GM19324 (cell line): ENCODE measurements around the gene GAGE12H.
"Not testable (repeated sequence)": the region's sequence is repeated elsewhere in the genome, so short reads cannot be mapped to it uniquely, and the experiment has no call there.

Experiments used
- ATAC-seq: cut with Tn5 transposase; IDR thresholded peaks from one replicate; pipeline ENCODE4 v1.9.1; 2021; ENCODE audit warnings: mild to moderate bottlenecking, moderate library complexity; ENCODE audit not compliant: unreplicated experiment, low FRiP score

The GAGE12H gene

GRCh38 chrX:49579649-49580048 is at the start of gene GAGE12H:
GAGE12H (plus strand) TSS chrX:49579949; CDS start chrX:49581104, 1,155 bp downstream.
- not testable (repeated sequence) for ATAC-seq

GRCh38 chrX:49531877-49532276 is 47.9 kb upstream of the GAGE12H start, which contains the start of gene GAGE12C:
GAGE12C (plus strand) TSS chrX:49532177; CDS start chrX:49533332, 1,155 bp downstream.
- not testable (repeated sequence) for ATAC-seq

GRCh38 chrX:49541433-49541832 is 38.3 kb upstream of the GAGE12H start, which contains the start of gene GAGE12D:
GAGE12D (plus strand) TSS chrX:49541733; CDS start chrX:49542888, 1,155 bp downstream.
- ATAC-seq, result not testable (repeated sequence)

- ATAC-seq, result not testable (repeated sequence)
Observed at GRCh38 chrX:49550989-49551388, 28.8 kb upstream of the GAGE12H start, which contains the start of gene GAGE12E. GAGE12E (plus strand) TSS chrX:49551289; CDS start chrX:49552444, 1,155 bp downstream.

GRCh38 chrX:49560542-49560941 is 19.2 kb upstream of the GAGE12H start, which contains the start of gene GAGE12F:
GAGE12F (plus strand) TSS chrX:49560842; CDS start chrX:49561997, 1,155 bp downstream.
- ATAC-seq, result not testable (repeated sequence)

- not testable (repeated sequence) for ATAC-seq
Observed at GRCh38 chrX:49568728-49569127, 11.0 kb upstream of the GAGE12H start.

- not testable (repeated sequence) for ATAC-seq
Observed at GRCh38 chrX:49569152-49569551, 10.6 kb upstream of the GAGE12H start.

GRCh38 chrX:49570100-49570499 is 9.6 kb upstream of the GAGE12H start, which contains the start of gene GAGE12G:
GAGE12G (plus strand) TSS chrX:49570400; CDS start chrX:49571555, 1,155 bp downstream.
- not testable (repeated sequence) for ATAC-seq

GRCh38 chrX:49589196-49589595 is 9.4 kb downstream of the GAGE12H start, which contains the start of gene GAGE2A:
GAGE2A (plus strand) TSS chrX:49589496; CDS start chrX:49590651, 1,155 bp downstream.
- not testable (repeated sequence) for ATAC-seq

- ATAC-seq, result not testable (repeated sequence)
Observed at GRCh38 chrX:49589769-49590478, 10.2 kb downstream of the GAGE12H start.

GRCh38 chrX:49590488-49590887 is 10.7 kb downstream of the GAGE12H start:
- not testable (repeated sequence) for ATAC-seq

- ATAC-seq, result not testable (repeated sequence)
Observed at GRCh38 chrX:49598720-49599119, 19.0 kb downstream of the GAGE12H start, which contains the start of gene GAGE1. GAGE1 (plus strand) TSS chrX:49599020; CDS start chrX:49600175, 1,155 bp downstream.

- ATAC-seq, result no peak
Observed at GRCh38 chrX:49610718-49611310, 31.1 kb downstream of the GAGE12H start.

- no peak for ATAC-seq
Observed at GRCh38 chrX:49618574-49618973, 38.8 kb downstream of the GAGE12H start.

- no peak for ATAC-seq
Observed at GRCh38 chrX:49627086-49627777, 47.5 kb downstream of the GAGE12H start.
